ENCODE data around the gene ABHD12B.

DNA sequence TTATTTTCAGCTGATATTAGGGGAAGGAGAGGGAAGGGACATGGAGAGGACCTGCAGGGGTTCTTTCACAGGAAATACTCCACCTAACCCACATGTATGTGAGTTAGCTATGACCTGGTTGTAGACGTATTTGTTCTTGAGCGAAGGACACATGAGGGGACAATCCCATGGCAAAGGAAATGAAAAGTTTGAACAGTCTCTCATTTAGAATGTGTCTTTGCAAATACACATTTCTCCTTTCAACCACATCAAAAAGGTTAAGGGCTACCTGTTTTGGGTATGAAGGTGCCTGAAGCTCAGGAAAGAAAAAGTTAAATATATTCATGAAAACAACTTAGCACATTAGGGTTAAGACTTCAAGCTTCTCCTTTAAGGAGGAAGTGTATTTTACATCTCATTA lies 65.0 kb downstream of the ABHD12B start:
- TF ChIP-seq, protein P1, sequence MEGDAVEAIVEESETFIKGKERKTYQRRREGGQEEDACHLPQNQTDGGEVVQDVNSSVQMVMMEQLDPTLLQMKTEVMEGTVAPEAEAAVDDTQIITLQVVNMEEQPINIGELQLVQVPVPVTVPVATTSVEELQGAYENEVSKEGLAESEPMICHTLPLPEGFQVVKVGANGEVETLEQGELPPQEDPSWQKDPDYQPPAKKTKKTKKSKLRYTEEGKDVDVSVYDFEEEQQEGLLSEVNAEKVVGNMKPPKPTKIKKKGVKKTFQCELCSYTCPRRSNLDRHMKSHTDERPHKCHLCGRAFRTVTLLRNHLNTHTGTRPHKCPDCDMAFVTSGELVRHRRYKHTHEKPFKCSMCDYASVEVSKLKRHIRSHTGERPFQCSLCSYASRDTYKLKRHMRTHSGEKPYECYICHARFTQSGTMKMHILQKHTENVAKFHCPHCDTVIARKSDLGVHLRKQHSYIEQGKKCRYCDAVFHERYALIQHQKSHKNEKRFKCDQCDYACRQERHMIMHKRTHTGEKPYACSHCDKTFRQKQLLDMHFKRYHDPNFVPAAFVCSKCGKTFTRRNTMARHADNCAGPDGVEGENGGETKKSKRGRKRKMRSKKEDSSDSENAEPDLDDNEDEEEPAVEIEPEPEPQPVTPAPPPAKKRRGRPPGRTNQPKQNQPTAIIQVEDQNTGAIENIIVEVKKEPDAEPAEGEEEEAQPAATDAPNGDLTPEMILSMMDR (IDR thresholded peaks at IDR 0.05; ENCODE audit: insufficient read depth, low read depth, low read length): no peak
- TF ChIP-seq EZH2 (IDR thresholded peaks at IDR 0.05; ENCODE audit: insufficient read depth, low read length): no peak
